HepG2 (cell line): ENCODE measurements around the gene SCIN. TPM values are rescaled to one million over a fixed set of nuclear protein-coding genes. Genes with fewer than 3 reads are reported as not detected.
A peak's percentile ranks its signal among the peaks of the same experiment; 100 is the strongest.

Experiments used
- ATAC-seq: fragments of 200-7000 bp; cut with Tn5 transposase; 3 replicates; pipeline ENCODE4 v1.9.1; 2020; ENCODE audit warnings: mild to moderate bottlenecking, moderate library complexity
- BruUV-seq: library from RNA; stranded (reverse); fragments of 400-500 nt; replicated peaks from 2 replicates; lab custom pipeline; 2021; lab: Mats Ljungman, UMichigan
- CTCF ChIA-PET: fragments of 300-600 bp; formaldehyde crosslinking; extraction: SDS; loops from one replicate; lab custom pipeline; 2021; ENCODE audit warnings: low total read pairs, inconsistent platforms, low intra/inter-chr PET ratio; lab: Yijun Ruan, JAX
- POLR2A ChIA-PET: fragments of 350-600 bp; sonication (Branson Sonifier 250); formaldehyde crosslinking; loops from one replicate; lab custom pipeline; 2020; ENCODE audit warnings: antibody characterized with exemption, inconsistent platforms; lab: Yijun Ruan, JAX
- DNase-seq: peaks from one replicate; pipeline ENCODE4 v3.0.0-alpha.2; 2015; ENCODE audit warnings: low spot score
- FAIRE-seq: peaks from 3 replicates; lab custom pipeline; 2011; peaks lifted over from hg19 to GRCh38; lab: Jason Lieb, UNC
- H2AFZ ChIP-seq: one replicate; pipeline ENCODE4 v1.6.1; 2011; ENCODE audit warnings: low read length, inconsistent platforms
- H3K27ac ChIP-seq: fragments of 300-600 bp; 3 replicates; pipeline ENCODE4 v1.8.0; 2011; ENCODE audit warnings: mixed run types, mild to moderate bottlenecking, mixed read lengths, low read length, inconsistent platforms; ENCODE audit not compliant: insufficient read depth; ENCODE audit errors: extremely low read length
- H3K27me3 ChIP-seq, 2 experiments: fragments of 200-600 bp in 1 of 2; 2 replicates in 1 of 2; 3 replicates in 1 of 2; pipeline versions ENCODE4 v1.6.0 to v1.8.0; 2011; ENCODE audit warnings: low read length in 2 of 2, mild to moderate bottlenecking in 2 of 2, moderate library complexity in 2 of 2, inconsistent platforms in 1 of 2; ENCODE audit not compliant: insufficient read depth in 2 of 2, control insufficient read depth in 1 of 2
- H3K36me3 ChIP-seq, 2 experiments: fragments of 200-600 bp in 1 of 2; replicated peaks in 1 of 2; 2 replicates in 1 of 2; 3 replicates in 1 of 2; pipeline versions ENCODE4 v1.5.1 to v1.8.0; 2011; ENCODE audit warnings: low read length in 2 of 2, inconsistent platforms in 1 of 2; ENCODE audit not compliant: insufficient read depth in 2 of 2, control insufficient read depth in 1 of 2
- H3K4me1 ChIP-seq: 2 replicates; pipeline ENCODE4 v1.5.1; 2012; ENCODE audit warnings: low read length, inconsistent platforms; ENCODE audit not compliant: insufficient read depth
- H3K4me2 ChIP-seq: 2 replicates; pipeline ENCODE4 v1.6.0; 2011; ENCODE audit warnings: low read depth, low read length, inconsistent platforms
- H3K4me3 ChIP-seq, 3 experiments: fragments of 200-600 bp in 1 of 3; sonication (generic), shearing (Covaris generic) in 1 of 3; replicated peaks in 1 of 3; 2 replicates each; pipeline ENCODE4 v1.5.1; 2011 to 2016; ENCODE audit warnings: low read length in 3 of 3, inconsistent platforms in 2 of 3, low read depth in 2 of 3, mild to moderate bottlenecking in 2 of 3, control low read depth in 1 of 3, mixed read lengths in 1 of 3; ENCODE audit not compliant: insufficient read depth in 1 of 3
- H3K79me2 ChIP-seq: one replicate; pipeline ENCODE4 v1.6.1; 2011; ENCODE audit warnings: low read length, inconsistent platforms; ENCODE audit not compliant: insufficient read depth
- H3K9ac ChIP-seq: 2 replicates; pipeline ENCODE4 v1.6.0; 2011; ENCODE audit warnings: mild to moderate bottlenecking, low read depth, low read length, inconsistent platforms; ENCODE audit not compliant: insufficient read depth
- H3K9me3 ChIP-seq: 2 replicates; pipeline ENCODE4 v1.5.1; 2012; ENCODE audit warnings: mild to moderate bottlenecking, low read length
- H4K20me1 ChIP-seq: 2 replicates; pipeline ENCODE4 v1.6.0; 2011; ENCODE audit warnings: inconsistent platforms, mild to moderate bottlenecking, low read length, moderate library complexity; ENCODE audit not compliant: insufficient read depth
- AGO1 ChIP-seq: fragments of 200-400 bp; formaldehyde crosslinking; IDR thresholded peaks from 2 replicates; pipeline ENCODE4 v1.6.1; 2017; ENCODE audit warnings: mild to moderate bottlenecking, low read depth, low read length, moderate library complexity; ENCODE audit not compliant: poor library complexity, severe bottlenecking
- ATRX ChIP-seq: sonication (generic); formaldehyde crosslinking; IDR thresholded peaks from 2 replicates; pipeline ENCODE4 v1.4.0; 2020; ENCODE audit warnings: missing genetic modification reagents, borderline replicate concordance
- DR1 ChIP-seq: sonication (generic); formaldehyde crosslinking; IDR thresholded peaks from 2 replicates; pipeline ENCODE4 v1.8.0; 2021; ENCODE audit warnings: mild to moderate bottlenecking, missing genetic modification reagents, inconsistent platforms
- GTF3A ChIP-seq: sonication (generic); formaldehyde crosslinking; conservative IDR thresholded peaks from 2 replicates; pipeline ENCODE4 v1.4.0; 2020; ENCODE audit warnings: mild to moderate bottlenecking, missing genetic modification reagents
- JDP2 ChIP-seq: sonication (generic); formaldehyde crosslinking; IDR thresholded peaks from 2 replicates; pipeline ENCODE4 v1.8.1; 2022; ENCODE audit warnings: missing genetic modification reagents, borderline replicate concordance
- ZNF629 ChIP-seq: sonication (generic); formaldehyde crosslinking; conservative IDR thresholded peaks from 2 replicates; pipeline ENCODE4 v1.5.0; 2020; ENCODE audit warnings: missing genetic modification reagents
- WGBS: methylation state at CpG from one replicate; pipeline ENCODE4 v1.1.6; 2017; ENCODE audit warnings: low lambda C conversion rate; 5-methylcytosine and 5-hydroxymethylcytosine counted together
- in situ Hi-C: cut with HindIII; loops from 2 replicates; pipeline ENCODE4 v1.10.0; 2017; ENCODE audit warnings: low pct_unique_long_range_greater_than_20kb; ENCODE audit not compliant: extremely low pct_ligation_motif_present
- intact Hi-C: fragments of 100-400 bp; cut with micrococcal nuclease; formaldehyde crosslinking; loops from one replicate; pipeline ENCODE4 v1.10.0; 2022; ENCODE audit not compliant: unreplicated experiment
- polyA plus RNA-seq, 8 experiments: library from polyadenylated mRNA; depleted of rRNA in 3 of 8; stranded (reverse) in 7 of 8; unstranded in 1 of 8; fragments of >200 nt; fragmentation: Illumina TruSeq in 4 of 8; extraction: Trizol in 4 of 8; gene quantifications; 2 replicates each; pipeline versions ENCODE4 v1.2.1 to v1.2.3, GENCODE V29; 2011 to 2016; ENCODE audit warnings: low read depth in 4 of 8, missing spikeins in 1 of 8, mixed read lengths in 1 of 8; ENCODE audit not compliant: insufficient read depth in 1 of 8
- total RNA-seq, 5 experiments: library from RNA; depleted of rRNA; stranded (reverse); fragments of >200 nt; fragmentation: Illumina TruSeq; extraction: Trizol; gene quantifications; 2 replicates each; pipeline ENCODE4 v1.2.3, GENCODE V29; 2016; ENCODE audit warnings: low read depth in 1 of 5
- TF ChIP-seq, protein P1 (sequence below): sonication (generic); formaldehyde crosslinking; IDR thresholded peaks from 2 replicates; pipeline ENCODE4 v1.5.0; 2020; ENCODE audit warnings: mild to moderate bottlenecking, missing genetic modification reagents, moderate library complexity
- TF ChIP-seq, protein P2 (sequence below): sonication (generic); formaldehyde crosslinking; IDR thresholded peaks from 2 replicates; pipeline ENCODE4 v1.4.0; 2020; ENCODE audit warnings: missing genetic modification reagents, borderline replicate concordance

SCIN gene
- total and polyA plus RNA-seq, 2 of the 13 experiments (the other 11 are each of a cell fraction or from before 2014, with no cell fraction given), result not detected

DNA sequence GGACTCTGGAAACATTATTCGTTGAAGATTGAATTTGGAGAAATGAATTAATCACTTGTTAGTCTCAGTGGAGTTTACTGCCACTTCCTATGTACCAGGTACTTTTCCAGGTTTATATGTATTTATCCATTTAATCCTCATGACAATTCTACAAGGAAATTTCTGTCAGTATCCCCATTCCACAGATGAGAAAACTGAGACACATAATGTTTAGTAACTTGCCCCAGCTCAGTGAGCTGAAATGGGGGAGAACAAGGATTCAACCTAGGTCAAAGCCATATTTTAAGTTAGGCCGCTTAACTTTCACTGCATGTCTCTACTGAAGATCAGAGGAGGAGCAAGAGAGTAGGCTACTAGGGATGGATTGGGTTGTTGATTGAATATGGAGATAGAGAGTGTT is 4.6 kb upstream of the SCIN start:
- H2AFZ ChIP-seq, result no peak overlapping the region
- in situ Hi-C loops, result no loop called here
- no peaks in the 10 kb centered on the region for H3K79me2 ChIP-seq
- BruUV-seq, result no TSS peak
- H3K27me3 ChIP-seq, result peaks cover 1 to 11% of the 10 kb centered on the region in 2 experiments; a peak in 2 of 5 replicates
- no peaks in the 10 kb centered on the region for H3K4me1 ChIP-seq
- H3K9me3 ChIP-seq, result no peaks in the 10 kb centered on the region
- 36% methylated on average over 2 of the region's 2 CpGs for WGBS
- no peak overlapping the region for H3K4me2 ChIP-seq
- TF ChIP-seq, protein P1, sequence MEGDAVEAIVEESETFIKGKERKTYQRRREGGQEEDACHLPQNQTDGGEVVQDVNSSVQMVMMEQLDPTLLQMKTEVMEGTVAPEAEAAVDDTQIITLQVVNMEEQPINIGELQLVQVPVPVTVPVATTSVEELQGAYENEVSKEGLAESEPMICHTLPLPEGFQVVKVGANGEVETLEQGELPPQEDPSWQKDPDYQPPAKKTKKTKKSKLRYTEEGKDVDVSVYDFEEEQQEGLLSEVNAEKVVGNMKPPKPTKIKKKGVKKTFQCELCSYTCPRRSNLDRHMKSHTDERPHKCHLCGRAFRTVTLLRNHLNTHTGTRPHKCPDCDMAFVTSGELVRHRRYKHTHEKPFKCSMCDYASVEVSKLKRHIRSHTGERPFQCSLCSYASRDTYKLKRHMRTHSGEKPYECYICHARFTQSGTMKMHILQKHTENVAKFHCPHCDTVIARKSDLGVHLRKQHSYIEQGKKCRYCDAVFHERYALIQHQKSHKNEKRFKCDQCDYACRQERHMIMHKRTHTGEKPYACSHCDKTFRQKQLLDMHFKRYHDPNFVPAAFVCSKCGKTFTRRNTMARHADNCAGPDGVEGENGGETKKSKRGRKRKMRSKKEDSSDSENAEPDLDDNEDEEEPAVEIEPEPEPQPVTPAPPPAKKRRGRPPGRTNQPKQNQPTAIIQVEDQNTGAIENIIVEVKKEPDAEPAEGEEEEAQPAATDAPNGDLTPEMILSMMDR (CRISPR knock-in tag), result no peak
- TF ChIP-seq, protein P2, sequence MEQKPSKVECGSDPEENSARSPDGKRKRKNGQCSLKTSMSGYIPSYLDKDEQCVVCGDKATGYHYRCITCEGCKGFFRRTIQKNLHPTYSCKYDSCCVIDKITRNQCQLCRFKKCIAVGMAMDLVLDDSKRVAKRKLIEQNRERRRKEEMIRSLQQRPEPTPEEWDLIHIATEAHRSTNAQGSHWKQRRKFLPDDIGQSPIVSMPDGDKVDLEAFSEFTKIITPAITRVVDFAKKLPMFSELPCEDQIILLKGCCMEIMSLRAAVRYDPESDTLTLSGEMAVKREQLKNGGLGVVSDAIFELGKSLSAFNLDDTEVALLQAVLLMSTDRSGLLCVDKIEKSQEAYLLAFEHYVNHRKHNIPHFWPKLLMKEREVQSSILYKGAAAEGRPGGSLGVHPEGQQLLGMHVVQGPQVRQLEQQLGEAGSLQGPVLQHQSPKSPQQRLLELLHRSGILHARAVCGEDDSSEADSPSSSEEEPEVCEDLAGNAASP (CRISPR knock-in tag), result no peak
- TF ChIP-seq AGO1, result no peak
- no peak for TF ChIP-seq GTF3A (CRISPR knock-in tag)
- TF ChIP-seq ATRX (CRISPR knock-in tag), result no peak
- no peak for TF ChIP-seq DR1 (CRISPR knock-in tag)
- no peak for TF ChIP-seq JDP2 (CRISPR knock-in tag)
- TF ChIP-seq ZNF629 (CRISPR knock-in tag), result 0 out of 2 replicates have a peak, but pooled peaks have one; percentile 11
- H4K20me1 ChIP-seq, result no peaks in the 10 kb centered on the region
- intact Hi-C loops, result no loop called here
- FAIRE-seq (no peak), DNase-seq (no peak), ATAC-seq (no peak)
- H3K9ac ChIP-seq, result no peak overlapping the region
- ChIA-PET POLR2A (no interaction called here), CTCF (no interaction called here)
- no peaks in the 10 kb centered on the region for H3K36me3 ChIP-seq
- H3K4me3 ChIP-seq, result no peak overlapping the region
- no peak overlapping the region for H3K27ac ChIP-seq
